HFFc6 (cell line): Measurements from ENCODE around the gene POU2F1. TPM values are rescaled to one million over a fixed set of nuclear protein-coding genes. Genes with fewer than 3 reads are reported as not detected.

Experiments used
- DNase-seq: peaks from one replicate; pipeline ENCODE4 v3.0.0-alpha.2; 2018
- H3K27ac Mint-ChIP-seq: 2 replicates; pipeline ENCODE4 v1.8.0; 2020; ENCODE audit warnings: mild to moderate bottlenecking, mixed read lengths
- H3K27me3 Mint-ChIP-seq: 2 replicates; pipeline ENCODE4 v1.8.0; 2021; ENCODE audit warnings: mild to moderate bottlenecking, moderate library complexity, mixed read lengths; ENCODE audit not compliant: insufficient read depth
- H3K36me3 Mint-ChIP-seq: 2 replicates; pipeline ENCODE4 v1.8.0; 2021; ENCODE audit warnings: low read depth, mixed read lengths
- H3K4me1 Mint-ChIP-seq: 2 replicates; pipeline ENCODE4 v1.8.0; 2020; ENCODE audit warnings: low read depth, mixed read lengths
- H3K4me3 Mint-ChIP-seq: 2 replicates; pipeline ENCODE4 v1.8.0; 2020; ENCODE audit warnings: mild to moderate bottlenecking, moderate library complexity, mixed read lengths
- H3K9me3 Mint-ChIP-seq: 2 replicates; pipeline ENCODE4 v1.8.0; 2020; ENCODE audit warnings: mild to moderate bottlenecking, mixed read lengths
- CTCF ChIP-seq: fragments of 200-600 bp; sonication (generic); IDR thresholded peaks from 2 replicates; pipeline ENCODE4 v1.5.0; 2021; ENCODE audit warnings: antibody characterized with exemption, mild to moderate bottlenecking
- total RNA-seq, 6 experiments: library from RNA; stranded (reverse); fragmentation: NEBNext Ultra II Directional; extraction: Animal tissue kit (Norgen Biotek cat#: 25700); gene quantifications; 2 replicates in 1 of 6; 3 replicates in 5 of 6; pipeline ENCODE4 v1.2.3, GENCODE V29; 2021

The POU2F1 gene
- total RNA-seq, 6 experiments from 2014 or later = 3.4 to 6.6 (median 4.4) TPM

- peaks cover 3% of the 10 kb centered on the region; the same call in 1 of the 2 replicates for H3K27me3 Mint-ChIP-seq
- no peak overlapping the region for H3K4me3 Mint-ChIP-seq
- no peak overlapping the region for H3K27ac Mint-ChIP-seq
- no peak for TF ChIP-seq CTCF
- no peaks in the 10 kb centered on the region; the same call in 1 of the 2 replicates for H3K4me1 Mint-ChIP-seq
- H3K9me3 Mint-ChIP-seq = no peaks in the 10 kb centered on the region; the same call in 1 of the 2 replicates
- H3K36me3 Mint-ChIP-seq = no peaks in the 10 kb centered on the region
- no peak for DNase-seq
These were observed 210.2 kb downstream of the POU2F1 start for GRCh38 chr1:167430849-167431242.

- no peak for TF ChIP-seq CTCF
- H3K4me1 Mint-ChIP-seq = no peaks in the 10 kb centered on the region; the same call in 1 of the 2 replicates
- no peak for DNase-seq
- no peak overlapping the region for H3K27ac Mint-ChIP-seq
- H3K27me3 Mint-ChIP-seq = peaks cover 6% of the 10 kb centered on the region; the same call in 1 of the 2 replicates
- no peak overlapping the region for H3K4me3 Mint-ChIP-seq
- H3K9me3 Mint-ChIP-seq = no peaks in the 10 kb centered on the region; the same call in 1 of the 2 replicates
- no peaks in the 10 kb centered on the region for H3K36me3 Mint-ChIP-seq
These were observed 210.7 kb downstream of the POU2F1 start for GRCh38 chr1:167431261-167431908.

- Mint-ChIP-seq H3K4me1 (no peaks in the 10 kb centered on the region; the same call in 1 of the 2 replicates), H3K27ac (no peak overlapping the region), H3K27me3 (peaks cover 6% of the 10 kb centered on the region; the same call in 1 of the 2 replicates), H3K36me3 (no peaks in the 10 kb centered on the region), H3K9me3 (no peaks in the 10 kb centered on the region; the same call in 1 of the 2 replicates), H3K4me3 (no peak overlapping the region)
- no peak for DNase-seq
- no peak for TF ChIP-seq CTCF
These were observed 211.4 kb downstream of the POU2F1 start for GRCh38 chr1:167431909-167432650.

GRCh38 chr1:167432780-167433179 lies 212.1 kb downstream of the POU2F1 start:
- H3K4me1 Mint-ChIP-seq = no peaks in the 10 kb centered on the region; the same call in 1 of the 2 replicates
- DNase-seq = no peak
- TF ChIP-seq CTCF = no peak
- H3K9me3 Mint-ChIP-seq = no peaks in the 10 kb centered on the region; the same call in 1 of the 2 replicates
- no peaks in the 10 kb centered on the region for H3K36me3 Mint-ChIP-seq
- no peak overlapping the region for H3K4me3 Mint-ChIP-seq
- H3K27ac Mint-ChIP-seq = no peak overlapping the region
- H3K27me3 Mint-ChIP-seq = peaks cover 7% of the 10 kb centered on the region; the same call in 1 of the 2 replicates

- DNase-seq = no peak
These were observed 213.2 kb downstream of the POU2F1 start for GRCh38 chr1:167433884-167434283.

More at GRCh38 chr1:167433884-167434283, 213.2 kb downstream of the POU2F1 start:
- TF ChIP-seq CTCF = no peak
- Mint-ChIP-seq H3K4me3 (no peak overlapping the region), H3K36me3 (no peaks in the 10 kb centered on the region), H3K9me3 (no peaks in the 10 kb centered on the region; the same call in 1 of the 2 replicates), H3K27ac (no peak overlapping the region), H3K4me1 (no peaks in the 10 kb centered on the region), H3K27me3 (peaks cover 13% of the 10 kb centered on the region; the same call in 1 of the 2 replicates)
